ENCODE data around the gene KLHL21. TPM values are rescaled to one million over a fixed set of nuclear protein-coding genes. Genes with fewer than 3 reads are reported as not detected.
A peak's percentile ranks its signal among the peaks of the same experiment; 100 is the strongest.

The KLHL21 gene
- total RNA-seq, 1 donor from 2014 or later = 42.3 TPM

DNA sequence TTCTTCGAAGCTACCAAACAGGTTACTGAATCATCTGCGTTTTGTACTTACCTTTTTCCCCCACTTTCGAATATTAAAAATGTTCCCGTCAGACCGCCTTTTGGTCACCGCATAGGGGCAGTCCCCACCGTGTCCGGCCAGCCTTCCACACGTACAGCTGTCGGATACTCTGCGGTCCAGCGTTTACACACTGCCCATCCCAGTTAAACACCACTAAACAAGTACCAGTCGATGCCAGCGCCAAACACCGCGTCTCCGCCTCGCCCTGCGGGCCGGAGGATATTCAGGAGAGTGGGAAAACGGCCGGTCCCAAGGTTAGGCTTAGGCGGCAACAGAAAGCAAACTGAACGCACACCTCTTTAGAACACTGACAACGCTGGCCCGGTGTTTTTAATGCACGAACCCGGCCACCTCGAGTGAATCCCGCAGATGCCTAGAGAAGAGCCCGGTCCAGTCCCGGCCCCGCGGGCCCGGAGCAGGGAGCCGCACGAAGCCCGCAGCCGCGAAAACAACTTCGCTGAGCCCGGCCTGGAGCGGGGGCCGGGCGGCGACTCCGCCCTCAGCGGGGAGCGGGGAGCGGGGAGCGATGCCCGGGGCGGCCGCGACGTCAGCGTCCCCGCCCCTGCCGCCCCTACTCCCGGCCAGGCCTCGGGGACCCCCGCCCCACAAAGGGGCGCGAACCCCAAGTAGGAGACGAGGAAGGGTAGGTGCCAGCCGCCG lies 10.1 kb upstream of the KLHL21 start:
- Histone ChIP-seq H3K4me3 (ENCODE audit: insufficient read depth, low read depth, low read length) (peak overlapping the region; percentile 81), H3K4me2 (ENCODE audit: low read length) (peak overlapping the region; percentile 89), H3K27me3 (ENCODE audit: insufficient read depth, low read length) (no peaks in the 10 kb centered on the region), H3K4me1 (ENCODE audit: insufficient read depth, low read length) (peaks cover 5% of the 10 kb centered on the region), H3K9ac (ENCODE audit: low read length) (peak overlapping the region; percentile 85), H3K36me3 (ENCODE audit: insufficient read depth, low read length) (peaks cover 3% of the 10 kb centered on the region), H3K27ac (ENCODE audit: low read depth, low read length) (peak overlapping the region; percentile 64), H2AFZ (ENCODE audit: low read depth, low read length) (peak overlapping the region; percentile 71), H4K20me1 (ENCODE audit: insufficient read depth, low read length) (peaks cover 24% of the 10 kb centered on the region), H3K79me2 (ENCODE audit: insufficient read depth, low read length) (peaks cover 45% of the 10 kb centered on the region), H3K9me3 (ENCODE audit: insufficient read depth, low read depth, low read length) (no peaks in the 10 kb centered on the region)
- peaks cover 9% of the 10 kb centered on the region for H3K4me1 Mint-ChIP-seq (ENCODE audit: low read depth, unreplicated experiment)
- H3K27ac Mint-ChIP-seq (ENCODE audit: unreplicated experiment) = peak overlapping the region; percentile 97
- H3K4me3 Mint-ChIP-seq (ENCODE audit: unreplicated experiment) = peak overlapping the region; percentile 99
- DNase-seq (ENCODE audit: low read depth) = no peak
- no peak for FAIRE-seq
- no peak for TF ChIP-seq EZH2 (IDR thresholded peaks at IDR 0.05; ENCODE audit: insufficient read depth, low read length)
- TF ChIP-seq, protein P1, sequence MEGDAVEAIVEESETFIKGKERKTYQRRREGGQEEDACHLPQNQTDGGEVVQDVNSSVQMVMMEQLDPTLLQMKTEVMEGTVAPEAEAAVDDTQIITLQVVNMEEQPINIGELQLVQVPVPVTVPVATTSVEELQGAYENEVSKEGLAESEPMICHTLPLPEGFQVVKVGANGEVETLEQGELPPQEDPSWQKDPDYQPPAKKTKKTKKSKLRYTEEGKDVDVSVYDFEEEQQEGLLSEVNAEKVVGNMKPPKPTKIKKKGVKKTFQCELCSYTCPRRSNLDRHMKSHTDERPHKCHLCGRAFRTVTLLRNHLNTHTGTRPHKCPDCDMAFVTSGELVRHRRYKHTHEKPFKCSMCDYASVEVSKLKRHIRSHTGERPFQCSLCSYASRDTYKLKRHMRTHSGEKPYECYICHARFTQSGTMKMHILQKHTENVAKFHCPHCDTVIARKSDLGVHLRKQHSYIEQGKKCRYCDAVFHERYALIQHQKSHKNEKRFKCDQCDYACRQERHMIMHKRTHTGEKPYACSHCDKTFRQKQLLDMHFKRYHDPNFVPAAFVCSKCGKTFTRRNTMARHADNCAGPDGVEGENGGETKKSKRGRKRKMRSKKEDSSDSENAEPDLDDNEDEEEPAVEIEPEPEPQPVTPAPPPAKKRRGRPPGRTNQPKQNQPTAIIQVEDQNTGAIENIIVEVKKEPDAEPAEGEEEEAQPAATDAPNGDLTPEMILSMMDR (IDR thresholded peaks at IDR 0.05; ENCODE audit: insufficient read depth, low read depth, low read length) = no peak
- no peaks in the 10 kb centered on the region for H3K27me3 Mint-ChIP-seq (ENCODE audit: low read depth, unreplicated experiment)
- no peaks in the 10 kb centered on the region for H3K9me3 Mint-ChIP-seq (ENCODE audit: unreplicated experiment)
- peaks cover 5% of the 10 kb centered on the region for H3K36me3 Mint-ChIP-seq (ENCODE audit: low read depth, unreplicated experiment)

DNA sequence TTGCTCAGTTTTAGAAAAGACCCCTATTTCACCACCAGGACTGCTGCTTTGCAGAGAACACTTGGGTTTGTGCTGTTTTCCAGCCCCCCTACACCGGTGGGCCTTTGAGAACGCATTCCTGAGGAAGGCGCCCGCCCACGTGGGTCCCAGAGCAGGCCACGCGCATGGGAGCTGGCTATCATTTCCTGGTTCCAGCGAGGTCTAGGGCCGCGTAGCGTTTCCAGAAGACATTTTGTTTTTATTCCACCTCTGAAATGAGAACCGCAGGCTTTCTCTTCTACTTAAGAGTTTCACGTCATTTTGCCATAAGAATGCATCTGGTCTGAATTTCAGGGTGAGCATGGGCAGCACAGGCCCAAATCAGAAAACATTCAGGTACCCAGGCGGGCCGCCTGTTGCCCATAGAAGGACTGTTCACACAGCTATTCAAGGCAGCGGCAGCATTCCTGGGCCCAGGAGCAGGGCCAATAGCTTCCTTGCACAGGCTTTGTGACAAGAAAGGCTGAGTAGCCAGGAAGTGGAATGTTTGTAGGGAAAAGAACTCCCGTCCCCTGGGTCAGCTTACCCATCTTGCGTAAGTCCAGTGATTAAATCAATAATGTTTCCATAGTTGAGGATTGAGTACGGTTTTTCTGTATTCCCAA lies 1.4 kb upstream of the KLHL21 start:
- Histone ChIP-seq H2AFZ (ENCODE audit: low read depth, low read length) (peak overlapping the region; percentile 76), H3K4me2 (ENCODE audit: low read length) (peak overlapping the region; percentile 94), H3K9ac (ENCODE audit: low read length) (peak overlapping the region; percentile 90), H3K4me1 (ENCODE audit: insufficient read depth, low read length) (peaks cover 38% of the 10 kb centered on the region), H3K79me2 (ENCODE audit: insufficient read depth, low read length) (peaks cover 36% of the 10 kb centered on the region), H4K20me1 (ENCODE audit: insufficient read depth, low read length) (peaks cover 30% of the 10 kb centered on the region), H3K9me3 (ENCODE audit: insufficient read depth, low read depth, low read length) (no peaks in the 10 kb centered on the region), H3K36me3 (ENCODE audit: insufficient read depth, low read length) (no peaks in the 10 kb centered on the region), H3K4me3 (ENCODE audit: insufficient read depth, low read depth, low read length) (peak overlapping the region; percentile 62), H3K27ac (ENCODE audit: low read depth, low read length) (peak overlapping the region; percentile 95), H3K27me3 (ENCODE audit: insufficient read depth, low read length) (no peaks in the 10 kb centered on the region)
- no peaks in the 10 kb centered on the region for H3K27me3 Mint-ChIP-seq (ENCODE audit: low read depth, unreplicated experiment)
- DNase-seq (ENCODE audit: low read depth) (peak; percentile 87), FAIRE-seq (no peak)
- peaks cover 3% of the 10 kb centered on the region for H3K36me3 Mint-ChIP-seq (ENCODE audit: low read depth, unreplicated experiment)
- H3K4me1 Mint-ChIP-seq (ENCODE audit: low read depth, unreplicated experiment) = peaks cover 15% of the 10 kb centered on the region
- H3K27ac Mint-ChIP-seq (ENCODE audit: unreplicated experiment) = peak overlapping the region; percentile 99
- no peaks in the 10 kb centered on the region for H3K9me3 Mint-ChIP-seq (ENCODE audit: unreplicated experiment)
- TF ChIP-seq, protein P1 (IDR thresholded peaks at IDR 0.05; ENCODE audit: insufficient read depth, low read depth, low read length) = no peak
- no peak for TF ChIP-seq EZH2 (IDR thresholded peaks at IDR 0.05; ENCODE audit: insufficient read depth, low read length)
- H3K4me3 Mint-ChIP-seq (ENCODE audit: unreplicated experiment) = peak overlapping the region; percentile 80

All from astrocyte (in vitro differentiated cells and primary cell).